Activated naive CD8-positive, alpha-beta T cell treated with anti-CD3 and anti-CD28 coated beads, Interleukin-2, amount 50 U/mL, for 24 hours (primary cell): Measurements from ENCODE around the gene AK9.
"Not testable (repeated sequence)": the region's sequence is repeated elsewhere in the genome, so short reads cannot be mapped to it uniquely, and the experiment has no call there.

Experiments used
- ATAC-seq: fragments of 150-1000 bp; cut with Tn5 transposase; one replicate; pipeline ENCODE4 v1.10.0; 2021
- DNase-seq: peaks from one replicate; pipeline ENCODE4 v3.0.0; 2021
- H3K27ac Mint-ChIP-seq: one replicate; pipeline ENCODE4 v1.8.0; 2021; ENCODE audit warnings: mild to moderate bottlenecking, mixed read lengths
- H3K27me3 Mint-ChIP-seq: one replicate; pipeline ENCODE4 v1.8.0; 2021; ENCODE audit warnings: mixed read lengths
- H3K36me3 Mint-ChIP-seq: one replicate; pipeline ENCODE4 v1.8.0; 2021; ENCODE audit warnings: low read depth, mixed read lengths
- H3K4me1 Mint-ChIP-seq: one replicate; pipeline ENCODE4 v1.8.0; 2021; ENCODE audit warnings: mixed read lengths
- H3K4me3 Mint-ChIP-seq: one replicate; pipeline ENCODE4 v1.8.0; 2021; ENCODE audit warnings: mild to moderate bottlenecking, moderate library complexity, mixed read lengths
- H3K9me3 Mint-ChIP-seq: one replicate; pipeline ENCODE4 v1.8.0; 2021; ENCODE audit warnings: mixed read lengths

The AK9 gene

DNA sequence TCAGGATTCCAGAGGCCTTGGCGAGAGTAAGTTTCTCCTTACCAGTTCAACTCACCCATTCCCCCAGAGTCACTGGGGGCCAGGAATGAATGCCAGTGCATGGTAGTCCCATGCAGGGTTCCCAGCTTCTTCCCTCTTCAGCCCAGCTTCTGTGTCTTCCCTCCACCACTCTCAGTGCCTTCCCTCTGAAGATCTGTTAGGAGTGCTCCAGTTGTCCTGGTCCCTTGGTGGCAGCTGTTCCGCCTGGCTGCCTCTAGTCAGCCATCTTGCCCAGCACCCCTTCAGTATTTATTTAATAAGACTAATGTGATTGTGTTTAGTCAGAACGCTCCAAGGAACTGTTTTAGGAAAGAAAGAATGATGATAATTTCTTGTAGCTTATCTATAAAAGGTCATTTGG is 23.2 kb upstream of the AK9 start:
- Mint-ChIP-seq H3K36me3 (peaks cover 6% of the 10 kb centered on the region), H3K27ac (no peak overlapping the region), H3K9me3 (no peaks in the 10 kb centered on the region), H3K27me3 (no peaks in the 10 kb centered on the region), H3K4me1 (peaks cover 10% of the 10 kb centered on the region), H3K4me3 (no peak overlapping the region)
- DNase-seq (no peak), ATAC-seq (no peak)

DNA sequence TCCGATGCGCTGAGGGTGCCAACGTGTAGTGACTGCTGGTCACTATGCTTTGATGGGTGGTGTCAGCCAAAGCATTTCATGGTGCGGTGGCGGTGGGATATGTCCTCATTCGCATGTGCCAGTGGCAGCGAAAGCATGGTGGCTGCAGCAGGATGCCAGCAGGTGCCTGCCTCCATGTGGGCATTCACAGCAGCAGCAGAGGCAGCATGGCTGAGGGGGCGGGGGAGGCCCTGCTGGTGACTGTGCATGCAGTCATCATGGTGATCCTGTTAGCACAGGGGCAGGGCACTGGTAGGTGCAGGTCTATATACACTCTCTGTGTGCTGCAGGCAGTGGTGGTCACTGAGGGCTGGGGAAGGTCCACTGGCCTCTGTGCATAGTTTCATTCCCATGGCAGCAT is 22.1 kb upstream of the AK9 start:
- DNase-seq: peak; percentile 15
- Mint-ChIP-seq H3K4me1 (peaks cover 10% of the 10 kb centered on the region), H3K9me3 (no peaks in the 10 kb centered on the region), H3K4me3 (no peak overlapping the region), H3K36me3 (peaks cover 10% of the 10 kb centered on the region), H3K27me3 (no peaks in the 10 kb centered on the region), H3K27ac (no peak overlapping the region)
- peak; percentile 79 for ATAC-seq

- not testable (repeated sequence) for H3K27ac Mint-ChIP-seq, H3K4me3 Mint-ChIP-seq, H3K27me3 Mint-ChIP-seq, DNase-seq, ATAC-seq, H3K9me3 Mint-ChIP-seq
- Mint-ChIP-seq H3K4me1 (peaks cover 30% of the 10 kb centered on the region), H3K36me3 (peaks cover 11% of the 10 kb centered on the region)
Measured at GRCh38 chr6:109708099-109708498, 17.1 kb upstream of the AK9 start.

- ATAC-seq: no peak
- Mint-ChIP-seq H3K4me3 (no peak overlapping the region), H3K27me3 (no peaks in the 10 kb centered on the region)
Measured at GRCh38 chr6:109706513-109706912, 15.5 kb upstream of the AK9 start.

GRCh38 chr6:109705258-109705657 is 14.3 kb upstream of the AK9 start:
- Mint-ChIP-seq H3K27me3 (no peaks in the 10 kb centered on the region), H3K27ac (no peak overlapping the region), H3K4me3 (no peak overlapping the region), H3K4me1 (peaks cover 27% of the 10 kb centered on the region), H3K36me3 (peaks cover 5% of the 10 kb centered on the region), H3K9me3 (no peaks in the 10 kb centered on the region)
- ATAC-seq (peak; percentile 93), DNase-seq (peak; percentile 80)

More at GRCh38 chr6:109706513-109706912, 15.5 kb upstream of the AK9 start:
- peaks cover 27% of the 10 kb centered on the region for H3K4me1 Mint-ChIP-seq
- no peaks in the 10 kb centered on the region for H3K9me3 Mint-ChIP-seq
- H3K36me3 Mint-ChIP-seq: peaks cover 10% of the 10 kb centered on the region
- peak overlapping the region; percentile 1 for H3K27ac Mint-ChIP-seq
- DNase-seq: no peak

GRCh38 chr6:109702791-109703190 is 11.8 kb upstream of the AK9 start:
- DNase-seq (no peak), ATAC-seq (no peak)
- Mint-ChIP-seq H3K9me3 (no peaks in the 10 kb centered on the region), H3K27me3 (no peaks in the 10 kb centered on the region), H3K36me3 (no peaks in the 10 kb centered on the region), H3K27ac (no peak overlapping the region), H3K4me1 (peaks cover 27% of the 10 kb centered on the region), H3K4me3 (no peak overlapping the region)

DNA sequence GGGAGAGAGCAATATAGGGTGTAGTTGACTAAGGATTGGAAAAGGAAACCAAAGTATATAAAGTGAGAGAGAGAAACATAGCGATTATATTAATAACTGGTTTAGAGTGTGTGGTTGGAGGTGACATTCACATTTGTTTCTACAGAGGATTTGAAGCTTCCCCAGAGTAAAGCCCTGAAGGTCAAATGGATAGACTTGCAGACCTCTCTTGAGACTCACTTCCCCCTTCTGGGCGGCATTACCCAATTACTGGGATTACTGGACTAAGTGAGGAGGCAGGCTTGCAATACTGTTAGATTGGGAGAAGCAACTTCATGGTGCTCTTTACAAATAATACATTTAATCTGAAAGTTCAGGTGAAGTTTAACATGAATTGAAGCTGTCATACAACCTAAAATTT is 10.8 kb upstream of the AK9 start:
- ATAC-seq (no peak), DNase-seq (no peak)
- no peaks in the 10 kb centered on the region for H3K27me3 Mint-ChIP-seq
- H3K4me1 Mint-ChIP-seq: peaks cover 25% of the 10 kb centered on the region
- H3K27ac Mint-ChIP-seq: no peak overlapping the region
- H3K36me3 Mint-ChIP-seq: no peaks in the 10 kb centered on the region
- no peak overlapping the region for H3K4me3 Mint-ChIP-seq
- no peaks in the 10 kb centered on the region for H3K9me3 Mint-ChIP-seq

DNA sequence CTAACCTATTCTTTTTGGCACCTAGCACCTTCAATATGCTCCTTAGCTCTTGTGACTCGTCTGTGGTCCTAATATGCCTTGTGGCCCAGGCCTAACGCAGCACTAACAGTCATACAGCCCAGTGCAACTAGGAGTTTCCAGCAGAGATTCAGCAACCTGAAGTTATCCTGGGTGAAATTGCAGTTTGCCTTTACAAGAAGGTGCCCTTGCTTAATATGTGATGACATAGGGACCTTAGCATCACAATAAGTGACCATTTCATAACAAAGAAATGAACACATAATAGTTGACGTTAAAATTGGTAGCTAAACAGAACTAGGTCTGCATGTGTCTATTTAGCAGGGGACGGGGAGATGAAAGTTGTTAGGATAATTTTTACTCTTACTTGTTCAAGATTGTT is 10.2 kb upstream of the AK9 start:
- Mint-ChIP-seq H3K4me1 (peaks cover 20% of the 10 kb centered on the region), H3K36me3 (peaks cover 3% of the 10 kb centered on the region), H3K27me3 (no peaks in the 10 kb centered on the region), H3K9me3 (no peaks in the 10 kb centered on the region), H3K27ac (no peak overlapping the region), H3K4me3 (no peak overlapping the region)
- ATAC-seq (no peak), DNase-seq (no peak)

GRCh38 chr6:109696355-109696754 is 5.4 kb upstream of the AK9 start:
- Mint-ChIP-seq H3K27me3 (no peaks in the 10 kb centered on the region), H3K4me1 (peaks cover 16% of the 10 kb centered on the region), H3K36me3 (peaks cover 10% of the 10 kb centered on the region), H3K27ac (no peak overlapping the region), H3K9me3 (no peaks in the 10 kb centered on the region), H3K4me3 (no peak overlapping the region)
- ATAC-seq: no peak
- DNase-seq: no peak

GRCh38 chr6:109695468-109695867 is 4.5 kb upstream of the AK9 start:
- no peak overlapping the region for H3K4me3 Mint-ChIP-seq
- no peaks in the 10 kb centered on the region for H3K27me3 Mint-ChIP-seq
- no peaks in the 10 kb centered on the region for H3K9me3 Mint-ChIP-seq
- peaks cover 14% of the 10 kb centered on the region for H3K4me1 Mint-ChIP-seq
- H3K27ac Mint-ChIP-seq: no peak overlapping the region
- DNase-seq: peak; percentile 12
- peaks cover 10% of the 10 kb centered on the region for H3K36me3 Mint-ChIP-seq
- ATAC-seq: no peak

GRCh38 chr6:109693111-109693510 is 2.1 kb upstream of the AK9 start:
- DNase-seq (no peak), ATAC-seq (no peak)
- H3K9me3 Mint-ChIP-seq: no peaks in the 10 kb centered on the region
- peaks cover 10% of the 10 kb centered on the region for H3K36me3 Mint-ChIP-seq
- no peaks in the 10 kb centered on the region for H3K27me3 Mint-ChIP-seq
- no peak overlapping the region for H3K4me3 Mint-ChIP-seq
- H3K27ac Mint-ChIP-seq: no peak overlapping the region
- H3K4me1 Mint-ChIP-seq: peaks cover 22% of the 10 kb centered on the region

- Mint-ChIP-seq H3K36me3 (no peaks in the 10 kb centered on the region), H3K27me3 (no peaks in the 10 kb centered on the region), H3K9me3 (no peaks in the 10 kb centered on the region), H3K4me3 (peak overlapping the region; percentile 95), H3K4me1 (peaks cover 36% of the 10 kb centered on the region), H3K27ac (peak overlapping the region; percentile 93)
- peak; percentile 74 for DNase-seq
- ATAC-seq: peak; percentile 37
Measured at GRCh38 chr6:109690373-109690736, 647 bp downstream of the AK9 start.

GRCh38 chr6:109687271-109687761 is 3.7 kb downstream of the AK9 start:
- no peak overlapping the region for H3K4me3 Mint-ChIP-seq
- DNase-seq: no peak
- H3K4me1 Mint-ChIP-seq: peaks cover 32% of the 10 kb centered on the region
- peak overlapping the region; percentile 19 for H3K27ac Mint-ChIP-seq
- no peaks in the 10 kb centered on the region for H3K27me3 Mint-ChIP-seq
- H3K9me3 Mint-ChIP-seq: no peaks in the 10 kb centered on the region
- peaks cover under 1% of the 10 kb centered on the region for H3K36me3 Mint-ChIP-seq
- ATAC-seq: peak; percentile 22

GRCh38 chr6:109686566-109687265 is 4.3 kb downstream of the AK9 start:
- no peak overlapping the region for H3K4me3 Mint-ChIP-seq
- ATAC-seq (no peak), DNase-seq (no peak)
- H3K27ac Mint-ChIP-seq: peak overlapping the region; percentile 19
- H3K4me1 Mint-ChIP-seq: peaks cover 26% of the 10 kb centered on the region
- no peaks in the 10 kb centered on the region for H3K27me3 Mint-ChIP-seq
- peaks cover 1% of the 10 kb centered on the region for H3K36me3 Mint-ChIP-seq
- no peaks in the 10 kb centered on the region for H3K9me3 Mint-ChIP-seq

DNA sequence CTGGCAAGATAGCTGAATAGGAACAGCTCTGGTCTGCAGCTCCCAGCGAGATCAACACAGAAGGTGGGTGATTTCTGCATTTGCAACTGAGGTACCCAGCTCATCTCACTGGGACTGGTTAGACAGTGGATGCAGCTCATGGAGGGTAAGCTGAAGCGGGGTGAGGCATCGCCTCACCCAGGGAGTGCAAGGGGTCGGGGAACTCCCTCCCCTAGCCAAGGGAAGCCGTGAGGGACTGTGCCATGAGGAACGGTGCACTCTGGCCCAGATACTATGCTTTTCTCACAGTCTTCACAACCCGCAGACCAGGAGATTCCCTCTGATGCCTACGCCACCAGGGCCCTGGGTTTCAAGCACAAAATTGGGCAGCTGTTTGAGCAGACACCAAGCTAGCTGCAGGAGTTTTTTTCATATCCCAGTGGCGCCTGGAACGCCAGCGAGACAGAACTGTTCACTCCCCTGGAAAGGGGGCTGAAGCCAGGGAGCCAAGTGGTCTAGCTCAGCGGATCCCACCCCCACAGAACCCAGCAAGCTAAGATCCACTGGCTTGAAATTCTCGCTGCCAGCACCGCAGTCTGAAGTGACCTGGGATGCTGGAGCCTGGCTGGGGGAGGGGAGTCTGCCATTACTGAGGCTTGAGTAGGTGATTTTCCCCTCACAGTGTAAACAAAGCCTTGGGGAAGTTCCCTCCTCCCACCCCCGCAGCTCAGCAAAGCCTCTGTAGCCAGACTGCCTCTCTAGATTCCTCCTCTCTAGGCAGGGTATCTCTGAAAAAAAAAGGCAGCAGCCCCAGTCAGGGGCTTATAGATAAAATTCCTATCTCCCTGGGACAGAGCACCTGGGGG is 12.1 kb downstream of the AK9 start:
- not testable (repeated sequence) for H3K27me3 Mint-ChIP-seq, H3K27ac Mint-ChIP-seq, H3K4me3 Mint-ChIP-seq, H3K9me3 Mint-ChIP-seq, ATAC-seq, H3K4me1 Mint-ChIP-seq, H3K36me3 Mint-ChIP-seq
- DNase-seq: peak; percentile 18
